A673 (cell line): Measurements from ENCODE around the gene ALB. TPM values are rescaled to one million over a fixed set of nuclear protein-coding genes. Genes with fewer than 3 reads are reported as not detected.
A peak's percentile ranks its signal among the peaks of the same experiment; 100 is the strongest.

Experiments used
- BruUV-seq: library from RNA; stranded (reverse); fragments of 400-500 nt; replicated peaks from 2 replicates; lab custom pipeline; 2021; lab: Mats Ljungman, UMichigan
- CTCF ChIA-PET: fragments of 300-600 bp; sonication (Branson Sonifier 250); formaldehyde crosslinking; loops from one replicate; lab custom pipeline; 2022; ENCODE audit warnings: antibody characterized with exemption; lab: Charles Lee
- POLR2A ChIA-PET: fragments of 300-600 bp; sonication (Branson Sonifier 250); formaldehyde crosslinking; loops from one replicate; lab custom pipeline; 2022; ENCODE audit warnings: antibody characterized with exemption; ENCODE audit not compliant: low non-redundant PET; lab: Charles Lee
- DNase-seq: peaks from one replicate; pipeline ENCODE4 v3.0.0-alpha.2; 2015; ENCODE audit warnings: low spot score
- H3K27ac ChIP-seq: fragments of 200-600 bp; sonication (generic); 2 replicates; pipeline ENCODE4 v1.5.1; 2016; ENCODE audit warnings: mixed run types, low read depth, mild to moderate bottlenecking, mixed read lengths, antibody characterized with exemption, low read length; ENCODE audit not compliant: poor library complexity, severe bottlenecking
- H3K27me3 ChIP-seq: fragments of 200-600 bp; sonication (generic); replicated peaks from 2 replicates; pipeline ENCODE4 v1.6.1; 2017; ENCODE audit warnings: mixed run types, low read depth, mild to moderate bottlenecking, mixed read lengths, antibody characterized with exemption, low read length; ENCODE audit not compliant: insufficient read depth, poor library complexity
- H3K36me3 ChIP-seq: fragments of 200-600 bp; sonication (generic); 2 replicates; pipeline ENCODE4 v1.6.1; 2016; ENCODE audit warnings: mixed run types, mild to moderate bottlenecking, mixed read lengths, antibody characterized with exemption, low read length; ENCODE audit not compliant: insufficient read depth, poor library complexity, severe bottlenecking
- H3K4me1 ChIP-seq: fragments of 200-600 bp; sonication (generic); 2 replicates; pipeline ENCODE4 v1.6.1; 2017; ENCODE audit warnings: mixed run types, mild to moderate bottlenecking, mixed read lengths, antibody characterized with exemption, low read length; ENCODE audit not compliant: insufficient read depth, poor library complexity, severe bottlenecking
- H3K4me3 ChIP-seq: fragments of 200-600 bp; sonication (generic); 2 replicates; pipeline ENCODE4 v1.5.1; 2016; ENCODE audit warnings: low read depth, mixed run types, mild to moderate bottlenecking, mixed read lengths, low read length; ENCODE audit not compliant: poor library complexity, severe bottlenecking
- H3K9me3 ChIP-seq: fragments of 200-600 bp; sonication (generic); 2 replicates; pipeline ENCODE4 v1.6.1; 2016; ENCODE audit warnings: mixed run types, low read depth, mild to moderate bottlenecking, mixed read lengths, antibody characterized with exemption, low read length; ENCODE audit not compliant: poor library complexity, severe bottlenecking
- EZH2 ChIP-seq: fragments of 200-600 bp; sonication (generic); IDR thresholded peaks from 2 replicates; pipeline ENCODE4 v1.6.1; 2017; ENCODE audit warnings: borderline replicate concordance, low read depth, mild to moderate bottlenecking, mixed read lengths, antibody characterized with exemption, low read length; ENCODE audit not compliant: poor library complexity, severe bottlenecking
- intact Hi-C: fragments of 100-400 bp; cut with micrococcal nuclease; formaldehyde crosslinking; loops from one replicate; pipeline ENCODE4 v1.10.0; 2022; ENCODE audit not compliant: unreplicated experiment
- total RNA-seq: library from RNA; stranded (reverse); gene quantifications from 2 replicates; pipeline ENCODE4 v1.2.3, GENCODE V29; 2021
- TF ChIP-seq, protein P1 (sequence below): fragments of 300-800, 200-600 bp; sonication (generic); conservative IDR thresholded peaks from 2 replicates; pipeline ENCODE4 v1.5.1; 2017; ENCODE audit warnings: low read depth, mild to moderate bottlenecking, antibody characterized with exemption, low read length, moderate library complexity, mixed read lengths

ALB gene
- total RNA-seq, 1 experiment from 2014 or later: not detected

DNA sequence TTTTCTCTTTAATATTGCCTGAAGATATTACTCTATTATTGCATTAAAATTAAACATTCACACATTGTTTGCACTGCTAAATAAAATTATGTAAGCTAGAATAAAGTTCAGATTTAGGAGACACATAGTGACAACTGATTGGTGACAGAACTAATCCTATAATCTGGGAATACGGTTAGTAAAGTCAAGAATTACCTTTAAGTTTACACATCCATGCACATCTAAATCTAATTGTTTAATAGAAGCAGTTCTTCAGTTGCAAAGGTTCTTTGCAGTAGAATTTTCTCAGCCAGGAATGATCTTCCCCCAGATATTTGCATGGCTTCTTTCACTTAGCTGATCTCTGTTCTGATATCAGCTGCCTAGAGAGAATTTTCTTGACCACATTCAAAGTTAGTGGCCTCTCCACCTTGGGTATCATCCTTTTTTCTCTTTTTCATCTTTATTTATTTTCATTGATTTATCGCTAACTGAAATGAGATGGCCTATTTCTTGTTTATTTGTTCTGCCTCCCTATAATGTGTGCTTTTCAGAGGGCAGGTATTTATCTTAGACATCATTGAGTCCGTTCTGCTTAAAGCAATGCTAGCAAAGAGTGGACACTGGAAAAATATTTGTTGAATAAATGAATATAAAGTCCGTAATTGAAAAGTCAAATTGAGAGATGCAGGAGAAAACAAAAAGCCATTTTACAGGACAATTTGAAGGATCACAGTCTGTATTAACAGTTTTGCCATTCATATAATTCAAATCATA lies 44.5 kb downstream of the ALB start:
- ChIA-PET POLR2A (no interaction called here), CTCF (no interaction called here)
- no peak overlapping the region for H3K4me3 ChIP-seq
- no TSS peak for BruUV-seq
- no peaks in the 10 kb centered on the region for H3K27me3 ChIP-seq
- TF ChIP-seq, protein P1, sequence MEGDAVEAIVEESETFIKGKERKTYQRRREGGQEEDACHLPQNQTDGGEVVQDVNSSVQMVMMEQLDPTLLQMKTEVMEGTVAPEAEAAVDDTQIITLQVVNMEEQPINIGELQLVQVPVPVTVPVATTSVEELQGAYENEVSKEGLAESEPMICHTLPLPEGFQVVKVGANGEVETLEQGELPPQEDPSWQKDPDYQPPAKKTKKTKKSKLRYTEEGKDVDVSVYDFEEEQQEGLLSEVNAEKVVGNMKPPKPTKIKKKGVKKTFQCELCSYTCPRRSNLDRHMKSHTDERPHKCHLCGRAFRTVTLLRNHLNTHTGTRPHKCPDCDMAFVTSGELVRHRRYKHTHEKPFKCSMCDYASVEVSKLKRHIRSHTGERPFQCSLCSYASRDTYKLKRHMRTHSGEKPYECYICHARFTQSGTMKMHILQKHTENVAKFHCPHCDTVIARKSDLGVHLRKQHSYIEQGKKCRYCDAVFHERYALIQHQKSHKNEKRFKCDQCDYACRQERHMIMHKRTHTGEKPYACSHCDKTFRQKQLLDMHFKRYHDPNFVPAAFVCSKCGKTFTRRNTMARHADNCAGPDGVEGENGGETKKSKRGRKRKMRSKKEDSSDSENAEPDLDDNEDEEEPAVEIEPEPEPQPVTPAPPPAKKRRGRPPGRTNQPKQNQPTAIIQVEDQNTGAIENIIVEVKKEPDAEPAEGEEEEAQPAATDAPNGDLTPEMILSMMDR: no peak
- TF ChIP-seq EZH2: no peak
- H3K27ac ChIP-seq: no peak overlapping the region
- no peaks in the 10 kb centered on the region for H3K36me3 ChIP-seq
- no peak for DNase-seq
- no peaks in the 10 kb centered on the region for H3K9me3 ChIP-seq
- peaks cover 14% of the 10 kb centered on the region for H3K4me1 ChIP-seq
- intact Hi-C loops: loop anchor here (10.0 kb wide), 1 partner anchor 134 kb away; no protein-coding TSS in a partner anchor

DNA sequence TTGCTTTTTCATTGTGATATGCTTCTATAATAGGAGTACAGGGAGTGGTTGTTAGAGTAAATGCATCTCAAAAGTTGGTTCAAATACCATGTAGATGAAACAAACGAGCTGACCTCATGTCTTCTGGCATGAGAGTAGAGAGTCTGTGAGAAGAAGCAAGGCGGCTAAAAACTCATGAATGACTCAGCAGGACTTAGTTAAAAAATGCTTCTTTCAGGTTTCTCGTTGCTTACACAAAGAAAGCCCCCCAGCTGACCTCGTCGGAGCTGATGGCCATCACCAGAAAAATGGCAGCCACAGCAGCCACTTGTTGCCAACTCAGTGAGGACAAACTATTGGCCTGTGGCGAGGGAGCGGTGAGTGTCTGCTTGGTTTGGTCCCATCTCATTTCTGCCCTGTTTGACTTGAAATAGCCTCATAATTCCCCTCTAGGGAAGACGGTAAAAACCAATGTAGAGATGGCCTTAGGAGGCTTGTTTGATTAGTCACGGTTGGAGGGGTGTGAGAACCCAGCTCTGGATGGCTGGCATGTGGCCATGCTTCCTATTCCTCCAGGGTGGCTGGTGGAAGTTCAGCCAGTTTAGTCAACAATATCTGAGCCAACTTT lies 46.4 kb downstream of the ALB start:
- intact Hi-C loops: no loop called here
- Histone ChIP-seq H3K27ac (no peak overlapping the region), H3K4me1 (peaks cover 14% of the 10 kb centered on the region), H3K36me3 (no peaks in the 10 kb centered on the region), H3K27me3 (no peaks in the 10 kb centered on the region), H3K4me3 (no peak overlapping the region), H3K9me3 (no peaks in the 10 kb centered on the region)
- no TSS peak for BruUV-seq
- ChIA-PET CTCF (no interaction called here), POLR2A (no interaction called here)
- no peak for TF ChIP-seq EZH2
- TF ChIP-seq, protein P1: no peak
- DNase-seq: peak; percentile 14

DNA sequence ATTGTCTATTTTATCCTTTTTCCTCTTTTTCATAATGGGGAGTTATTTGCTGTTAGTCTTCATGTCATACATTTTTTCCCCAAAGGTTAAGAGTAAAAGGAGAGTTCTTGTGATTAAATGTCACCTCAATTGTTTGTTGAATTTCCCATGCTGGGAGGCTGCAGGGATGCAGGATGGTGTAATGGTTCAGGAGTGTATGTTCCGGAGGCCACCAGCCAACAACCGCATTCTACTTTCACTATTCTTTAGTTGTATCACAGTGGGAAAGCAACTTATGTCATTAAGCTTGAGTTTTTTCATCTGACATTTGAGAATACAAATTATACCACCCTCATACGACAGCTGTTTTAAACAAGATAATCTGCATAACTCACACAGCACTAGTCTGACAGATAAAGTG lies 47.3 kb downstream of the ALB start:
- CTCF ChIA-PET: no interaction called here
- Histone ChIP-seq H3K4me1 (peaks cover 14% of the 10 kb centered on the region), H3K27me3 (no peaks in the 10 kb centered on the region), H3K36me3 (no peaks in the 10 kb centered on the region), H3K9me3 (no peaks in the 10 kb centered on the region), H3K4me3 (no peak overlapping the region), H3K27ac (no peak overlapping the region)
- intact Hi-C loops: no loop called here
- no peak for TF ChIP-seq EZH2
- TF ChIP-seq, protein P1: no peak
- BruUV-seq: no TSS peak
- DNase-seq: peak; percentile 65
- POLR2A ChIA-PET: no interaction called here
